ENCODE data around the gene YJU2.
A peak's percentile ranks its signal among the peaks of the same experiment; 100 is the strongest.
"Not testable (repeated sequence)": the region's sequence is repeated elsewhere in the genome, so short reads cannot be mapped to it uniquely, and the experiment has no call there.

The YJU2 gene

GRCh38 chr19:4234142-4234861 is 12.6 kb upstream of the YJU2 start:
- TF ChIP-seq, protein P1, sequence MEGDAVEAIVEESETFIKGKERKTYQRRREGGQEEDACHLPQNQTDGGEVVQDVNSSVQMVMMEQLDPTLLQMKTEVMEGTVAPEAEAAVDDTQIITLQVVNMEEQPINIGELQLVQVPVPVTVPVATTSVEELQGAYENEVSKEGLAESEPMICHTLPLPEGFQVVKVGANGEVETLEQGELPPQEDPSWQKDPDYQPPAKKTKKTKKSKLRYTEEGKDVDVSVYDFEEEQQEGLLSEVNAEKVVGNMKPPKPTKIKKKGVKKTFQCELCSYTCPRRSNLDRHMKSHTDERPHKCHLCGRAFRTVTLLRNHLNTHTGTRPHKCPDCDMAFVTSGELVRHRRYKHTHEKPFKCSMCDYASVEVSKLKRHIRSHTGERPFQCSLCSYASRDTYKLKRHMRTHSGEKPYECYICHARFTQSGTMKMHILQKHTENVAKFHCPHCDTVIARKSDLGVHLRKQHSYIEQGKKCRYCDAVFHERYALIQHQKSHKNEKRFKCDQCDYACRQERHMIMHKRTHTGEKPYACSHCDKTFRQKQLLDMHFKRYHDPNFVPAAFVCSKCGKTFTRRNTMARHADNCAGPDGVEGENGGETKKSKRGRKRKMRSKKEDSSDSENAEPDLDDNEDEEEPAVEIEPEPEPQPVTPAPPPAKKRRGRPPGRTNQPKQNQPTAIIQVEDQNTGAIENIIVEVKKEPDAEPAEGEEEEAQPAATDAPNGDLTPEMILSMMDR (IDR thresholded peaks at IDR 0.05; ENCODE audit: low read depth, low read length) = no peak

DNA sequence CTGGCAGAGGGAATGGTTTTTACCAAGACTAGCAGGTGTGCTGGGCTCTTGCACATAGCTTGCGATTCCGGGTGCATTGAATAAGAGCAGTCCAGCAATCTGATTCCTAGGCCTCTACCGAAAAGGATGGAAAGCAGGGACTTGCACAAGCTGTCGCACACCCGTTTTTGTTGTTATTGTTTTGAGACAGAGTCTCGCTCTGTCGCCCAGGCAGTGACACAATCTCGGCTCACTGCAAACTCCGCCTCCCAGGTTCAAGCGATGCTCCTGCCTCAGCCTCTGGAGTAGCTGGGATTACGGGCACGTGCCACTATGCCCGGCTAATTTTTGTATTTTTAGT is 12.0 kb upstream of the YJU2 start:
- no peak overlapping the region for H3K4me3 ChIP-seq (ENCODE audit: low read depth, low read length)
- in situ Hi-C loops (cut with HindIII; ENCODE audit: low sequenced_read_pairs) = no loop called here
- TF ChIP-seq, protein P1 (IDR thresholded peaks at IDR 0.05; ENCODE audit: low read depth, low read length) = no peak
- DNase-seq (ENCODE audit: low read depth, low spot score) = no peak

More at GRCh38 chr19:4234142-4234861, 12.6 kb upstream of the YJU2 start:
- no peak for DNase-seq (ENCODE audit: low read depth, low spot score)
- in situ Hi-C loops (cut with HindIII; ENCODE audit: low sequenced_read_pairs) = no loop called here
- no peak overlapping the region for H3K4me3 ChIP-seq (ENCODE audit: low read depth, low read length)

GRCh38 chr19:4237510-4237909 is 9.4 kb upstream of the YJU2 start:
- DNase-seq (ENCODE audit: low read depth, low spot score); in situ Hi-C loops (cut with HindIII; ENCODE audit: low sequenced_read_pairs): not testable (repeated sequence)

GRCh38 chr19:4238831-4239230 is 8.0 kb upstream of the YJU2 start:
- H3K4me3 ChIP-seq (ENCODE audit: low read depth, low read length) = no peak overlapping the region
- TF ChIP-seq, protein P1 (IDR thresholded peaks at IDR 0.05; ENCODE audit: low read depth, low read length) = no peak
- DNase-seq (ENCODE audit: low read depth, low spot score) = no peak
- in situ Hi-C loops (cut with HindIII; ENCODE audit: low sequenced_read_pairs) = no loop called here

More at GRCh38 chr19:4237510-4237909, 9.4 kb upstream of the YJU2 start:
- not testable (repeated sequence) for H3K4me3 ChIP-seq (ENCODE audit: low read depth, low read length)

- no peak overlapping the region for H3K4me3 ChIP-seq (ENCODE audit: low read depth, low read length)
- TF ChIP-seq, protein P1 (IDR thresholded peaks at IDR 0.05; ENCODE audit: low read depth, low read length) = no peak
- DNase-seq (ENCODE audit: low read depth, low spot score) = no peak
- in situ Hi-C loops (cut with HindIII; ENCODE audit: low sequenced_read_pairs) = no loop called here
These were observed 5.0 kb upstream of the YJU2 start for GRCh38 chr19:4241824-4242430.

- DNase-seq (ENCODE audit: low read depth, low spot score); H3K4me3 ChIP-seq (ENCODE audit: low read depth, low read length); in situ Hi-C loops (cut with HindIII; ENCODE audit: low sequenced_read_pairs): not testable (repeated sequence)
These were observed 942 bp upstream of the YJU2 start for GRCh38 chr19:4245938-4246337.

GRCh38 chr19:4256563-4256962 is 9.7 kb downstream of the YJU2 start:
- TF ChIP-seq, protein P1 (IDR thresholded peaks at IDR 0.05; ENCODE audit: low read depth, low read length) = peak; percentile 7
- no peak for DNase-seq (ENCODE audit: low read depth, low spot score)
- in situ Hi-C loops (cut with HindIII; ENCODE audit: low sequenced_read_pairs) = no loop called here
- no peak overlapping the region for H3K4me3 ChIP-seq (ENCODE audit: low read depth, low read length)

Measured in astrocyte of the spinal cord (primary cell).